Uterus (tissue), 2 donors: ENCODE measurements around the gene ARSD.

Experiments used
- POLR2A ChIP-seq, 2 donors: fragments of 450-650 bp; IDR thresholded peaks; one replicate each; pipeline ENCODE4 v1.6.1; 2016; ENCODE audit warnings: antibody characterized with exemption in 2 of 2, mild to moderate bottlenecking in 1 of 2, moderate library complexity in 1 of 2
- TF ChIP-seq, protein P1 (sequence below), 4 experiments: fragments of 200-600 bp in 2 of 4; fragments of 450-650 bp in 2 of 4; sonication (generic) in 2 of 4; IDR thresholded peaks; one replicate each; pipeline ENCODE4 v1.5.1; 2016 to 2019; ENCODE audit warnings: antibody characterized with exemption in 4 of 4, mild to moderate bottlenecking in 2 of 4, moderate library complexity in 1 of 4

DNA sequence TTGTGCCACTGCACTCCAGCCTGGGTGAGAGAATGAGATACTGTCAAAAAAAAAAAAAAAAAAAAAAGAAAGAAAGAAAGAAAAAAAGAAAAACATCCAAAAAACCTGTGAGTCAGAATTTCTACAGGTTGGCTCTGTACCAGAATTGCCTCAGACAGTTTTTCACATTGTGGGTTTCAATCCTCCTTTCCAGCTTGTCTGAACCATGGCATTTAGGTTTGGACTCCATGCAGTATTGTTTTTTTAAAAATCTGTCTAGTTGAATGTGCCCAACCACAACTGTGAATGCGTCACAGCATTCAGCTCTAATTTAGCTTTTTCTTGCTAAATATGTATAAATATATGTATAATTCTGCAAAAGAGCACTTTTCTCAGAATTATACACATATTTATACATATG, 45.8 kb upstream of the ARSD start:
- TF ChIP-seq, protein P1, sequence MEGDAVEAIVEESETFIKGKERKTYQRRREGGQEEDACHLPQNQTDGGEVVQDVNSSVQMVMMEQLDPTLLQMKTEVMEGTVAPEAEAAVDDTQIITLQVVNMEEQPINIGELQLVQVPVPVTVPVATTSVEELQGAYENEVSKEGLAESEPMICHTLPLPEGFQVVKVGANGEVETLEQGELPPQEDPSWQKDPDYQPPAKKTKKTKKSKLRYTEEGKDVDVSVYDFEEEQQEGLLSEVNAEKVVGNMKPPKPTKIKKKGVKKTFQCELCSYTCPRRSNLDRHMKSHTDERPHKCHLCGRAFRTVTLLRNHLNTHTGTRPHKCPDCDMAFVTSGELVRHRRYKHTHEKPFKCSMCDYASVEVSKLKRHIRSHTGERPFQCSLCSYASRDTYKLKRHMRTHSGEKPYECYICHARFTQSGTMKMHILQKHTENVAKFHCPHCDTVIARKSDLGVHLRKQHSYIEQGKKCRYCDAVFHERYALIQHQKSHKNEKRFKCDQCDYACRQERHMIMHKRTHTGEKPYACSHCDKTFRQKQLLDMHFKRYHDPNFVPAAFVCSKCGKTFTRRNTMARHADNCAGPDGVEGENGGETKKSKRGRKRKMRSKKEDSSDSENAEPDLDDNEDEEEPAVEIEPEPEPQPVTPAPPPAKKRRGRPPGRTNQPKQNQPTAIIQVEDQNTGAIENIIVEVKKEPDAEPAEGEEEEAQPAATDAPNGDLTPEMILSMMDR (IDR thresholded peaks at IDR 0.05), result no peak
- no peak for TF ChIP-seq POLR2A (IDR thresholded peaks at IDR 0.05)
